ENCODE results near the gene ST8SIA5.

ST8SIA5 gene

DNA sequence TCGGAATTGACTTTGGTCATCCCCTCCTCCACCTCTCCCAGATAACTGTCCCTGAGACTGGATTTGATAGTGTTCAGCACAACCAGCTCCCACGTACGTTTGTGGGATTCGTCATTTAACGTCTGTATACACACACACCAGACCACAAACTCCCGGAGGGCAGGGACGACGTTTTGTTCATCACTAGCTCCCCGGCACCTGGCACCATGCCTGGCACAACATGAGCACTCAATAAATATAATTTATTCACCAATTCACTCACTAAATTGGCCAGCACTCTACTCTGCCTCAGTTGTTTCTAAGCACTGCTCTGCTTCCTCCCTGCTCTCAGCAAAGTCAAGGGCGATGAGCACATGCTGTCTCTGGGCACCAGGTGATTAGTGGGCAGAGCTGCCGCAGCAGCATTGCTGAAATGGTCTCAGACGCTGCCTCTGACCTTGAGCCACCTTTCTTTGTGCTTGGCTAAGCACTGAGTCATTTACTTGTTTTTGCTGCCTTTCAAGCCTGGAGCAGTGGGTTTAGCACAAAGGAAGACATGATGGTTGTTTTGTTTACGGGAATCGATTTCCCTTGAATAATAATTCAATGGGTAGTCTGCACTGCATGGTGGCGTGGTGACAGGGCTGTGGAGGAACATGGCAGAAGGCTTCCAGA lies 80.5 kb downstream of the ST8SIA5 start:
- Histone ChIP-seq H3K27me3 (ENCODE audit: control insufficient read depth, low read length) (no peaks in the 10 kb centered on the region), H3K4me2 (ENCODE audit: low read length) (peak overlapping the region; percentile 9; the same call in 1 of the 2 replicates)

DNA sequence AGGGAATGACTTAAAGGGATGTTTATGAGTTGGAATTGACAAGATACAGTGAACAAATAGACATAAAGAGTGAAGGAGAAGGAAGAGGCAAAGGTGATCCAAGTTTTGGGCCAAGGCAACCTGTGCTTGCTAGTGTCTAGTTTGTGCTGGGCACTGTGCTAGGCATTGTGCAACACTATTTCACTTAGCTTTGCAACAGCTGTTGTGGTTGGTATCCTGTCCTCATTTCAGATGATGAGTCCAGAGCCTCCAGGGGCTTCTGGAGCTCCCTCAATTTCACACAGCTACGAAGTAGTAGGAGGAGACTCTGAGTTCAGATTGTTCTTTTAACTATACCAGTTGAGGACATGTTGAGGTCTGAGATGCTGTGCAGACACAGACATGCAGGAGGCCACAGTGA lies 81.7 kb downstream of the ST8SIA5 start:
- Histone ChIP-seq H3K9me2 (replicated peaks; ENCODE audit: control insufficient read depth, low read length) (no peaks in the 10 kb centered on the region), H3K27ac (ENCODE audit: low read depth, low read length) (no peak overlapping the region), H3K4me2 (ENCODE audit: low read length) (no peak overlapping the region), H3K36me3 (ENCODE audit: control insufficient read depth, low read length) (no peaks in the 10 kb centered on the region), H4K20me1 (ENCODE audit: control insufficient read depth, insufficient read depth, low read depth, low read length) (no peaks in the 10 kb centered on the region), H3K9me3 (ENCODE audit: control insufficient read depth, insufficient read depth, low read length) (no peaks in the 10 kb centered on the region), H3K27me3 (ENCODE audit: control insufficient read depth, low read length) (no peaks in the 10 kb centered on the region), H3K4me1 (ENCODE audit: control insufficient read depth, low read length) (peaks cover 56% of the 10 kb centered on the region), H3K4me3 (ENCODE audit: low read length) (no peak overlapping the region), H3F3A (ENCODE audit: control insufficient read depth, insufficient read depth) (no peaks in the 10 kb centered on the region), H3K79me2 (ENCODE audit: control insufficient read depth, low read length) (no peaks in the 10 kb centered on the region)
- TF ChIP-seq EZH2phosphoT487 (IDR thresholded peaks at IDR 0.05; ENCODE audit: borderline replicate concordance, low read length) = no peak
- TF ChIP-seq, protein P1, sequence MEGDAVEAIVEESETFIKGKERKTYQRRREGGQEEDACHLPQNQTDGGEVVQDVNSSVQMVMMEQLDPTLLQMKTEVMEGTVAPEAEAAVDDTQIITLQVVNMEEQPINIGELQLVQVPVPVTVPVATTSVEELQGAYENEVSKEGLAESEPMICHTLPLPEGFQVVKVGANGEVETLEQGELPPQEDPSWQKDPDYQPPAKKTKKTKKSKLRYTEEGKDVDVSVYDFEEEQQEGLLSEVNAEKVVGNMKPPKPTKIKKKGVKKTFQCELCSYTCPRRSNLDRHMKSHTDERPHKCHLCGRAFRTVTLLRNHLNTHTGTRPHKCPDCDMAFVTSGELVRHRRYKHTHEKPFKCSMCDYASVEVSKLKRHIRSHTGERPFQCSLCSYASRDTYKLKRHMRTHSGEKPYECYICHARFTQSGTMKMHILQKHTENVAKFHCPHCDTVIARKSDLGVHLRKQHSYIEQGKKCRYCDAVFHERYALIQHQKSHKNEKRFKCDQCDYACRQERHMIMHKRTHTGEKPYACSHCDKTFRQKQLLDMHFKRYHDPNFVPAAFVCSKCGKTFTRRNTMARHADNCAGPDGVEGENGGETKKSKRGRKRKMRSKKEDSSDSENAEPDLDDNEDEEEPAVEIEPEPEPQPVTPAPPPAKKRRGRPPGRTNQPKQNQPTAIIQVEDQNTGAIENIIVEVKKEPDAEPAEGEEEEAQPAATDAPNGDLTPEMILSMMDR (IDR thresholded peaks at IDR 0.05; ENCODE audit: low read depth, low read length, poor library complexity, severe bottlenecking) = no peak

More for the DNA sequence above, 80.5 kb downstream of the ST8SIA5 start:
- no peak overlapping the region for H3K27ac ChIP-seq (ENCODE audit: low read depth, low read length)
- H3F3A ChIP-seq (ENCODE audit: control insufficient read depth, insufficient read depth) = no peaks in the 10 kb centered on the region
- H3K9me2 ChIP-seq (replicated peaks; ENCODE audit: control insufficient read depth, low read length) = no peaks in the 10 kb centered on the region
- no peaks in the 10 kb centered on the region for H3K36me3 ChIP-seq (ENCODE audit: control insufficient read depth, low read length)
- peaks cover 67% of the 10 kb centered on the region for H3K4me1 ChIP-seq (ENCODE audit: control insufficient read depth, low read length)
- H3K9me3 ChIP-seq (ENCODE audit: control insufficient read depth, insufficient read depth, low read length) = no peaks in the 10 kb centered on the region
- no peaks in the 10 kb centered on the region for H4K20me1 ChIP-seq (ENCODE audit: control insufficient read depth, insufficient read depth, low read depth, low read length)
- TF ChIP-seq EZH2phosphoT487 (IDR thresholded peaks at IDR 0.05; ENCODE audit: borderline replicate concordance, low read length) = no peak
- TF ChIP-seq, protein P1 (IDR thresholded peaks at IDR 0.05; ENCODE audit: low read depth, low read length, poor library complexity, severe bottlenecking) = no peak
- H3K79me2 ChIP-seq (ENCODE audit: control insufficient read depth, low read length) = no peaks in the 10 kb centered on the region
- no peak overlapping the region for H3K4me3 ChIP-seq (ENCODE audit: low read length)

DNA sequence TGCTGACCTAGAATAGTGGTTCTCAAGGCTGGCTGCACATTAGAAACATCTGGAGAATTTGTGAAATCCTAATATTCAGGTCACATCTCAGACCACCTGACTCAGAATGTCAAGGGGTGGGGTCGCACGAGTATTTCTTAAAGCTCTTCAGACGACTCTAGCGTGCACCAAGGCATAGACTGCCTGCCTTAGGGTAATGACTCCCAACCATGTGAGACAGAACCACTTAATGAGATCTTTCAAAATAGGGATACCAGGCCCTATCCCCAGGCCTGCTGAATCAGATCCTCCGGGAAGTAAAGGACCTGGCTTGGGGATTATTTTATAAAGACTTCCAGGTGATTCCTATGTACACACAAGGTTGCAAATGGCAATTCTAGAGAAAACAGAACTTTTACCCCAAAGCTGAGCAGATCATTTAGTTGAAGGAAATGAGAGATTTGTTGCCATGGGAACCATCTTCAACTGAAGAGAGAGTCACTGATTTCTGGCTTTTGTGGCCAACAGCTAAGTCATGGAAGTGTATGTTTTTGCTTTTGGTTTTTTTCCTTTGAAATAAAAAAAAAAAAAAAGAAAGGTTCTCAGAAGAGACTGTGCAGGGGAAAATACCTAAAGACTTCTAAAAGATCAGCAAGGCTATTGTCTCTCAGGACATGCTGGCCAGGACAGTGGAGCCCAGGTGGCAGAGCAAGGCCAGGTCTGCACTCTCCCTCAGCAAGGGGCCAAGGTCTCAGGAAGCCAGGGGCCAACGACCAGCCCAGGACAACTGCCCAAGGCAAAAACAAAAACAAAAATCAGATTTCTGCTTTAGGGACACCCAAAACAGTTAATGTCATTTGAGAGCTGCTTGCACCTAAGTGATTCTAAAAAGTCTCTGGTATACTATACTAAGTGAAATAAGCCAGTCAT lies 84.5 kb downstream of the ST8SIA5 start:
- no peak overlapping the region for H3K27ac ChIP-seq (ENCODE audit: low read depth, low read length)
- no peaks in the 10 kb centered on the region for H3K79me2 ChIP-seq (ENCODE audit: control insufficient read depth, low read length)
- no peaks in the 10 kb centered on the region for H3K9me2 ChIP-seq (replicated peaks; ENCODE audit: control insufficient read depth, low read length)
- H3F3A ChIP-seq (ENCODE audit: control insufficient read depth, insufficient read depth) = no peaks in the 10 kb centered on the region
- no peaks in the 10 kb centered on the region for H3K9me3 ChIP-seq (ENCODE audit: control insufficient read depth, insufficient read depth, low read length)
- peak overlapping the region; percentile 20; the same call in 1 of the 2 replicates for H3K4me2 ChIP-seq (ENCODE audit: low read length)
- H3K4me1 ChIP-seq (ENCODE audit: control insufficient read depth, low read length) = peaks cover 28% of the 10 kb centered on the region
- TF ChIP-seq EZH2phosphoT487 (IDR thresholded peaks at IDR 0.05; ENCODE audit: borderline replicate concordance, low read length) = no peak
- TF ChIP-seq, protein P1 (IDR thresholded peaks at IDR 0.05; ENCODE audit: low read depth, low read length, poor library complexity, severe bottlenecking) = no peak
- H3K36me3 ChIP-seq (ENCODE audit: control insufficient read depth, low read length) = no peaks in the 10 kb centered on the region
- no peaks in the 10 kb centered on the region for H3K27me3 ChIP-seq (ENCODE audit: control insufficient read depth, low read length)
- no peak overlapping the region for H3K4me3 ChIP-seq (ENCODE audit: low read length)
- H4K20me1 ChIP-seq (ENCODE audit: control insufficient read depth, insufficient read depth, low read depth, low read length) = no peaks in the 10 kb centered on the region
